Urinary bladder (tissue), 4 donors: Measurements from ENCODE around the gene SHE. TPM values are rescaled to one million over a fixed set of nuclear protein-coding genes. Genes with fewer than 3 reads are reported as not detected.

Source experiments
- DNase-seq: peaks from one replicate; pipeline ENCODE4 v3.0.0-alpha.2; 2015; ENCODE audit errors: extremely low spot score
- H3K27ac ChIP-seq: one replicate; pipeline ENCODE4 v1.5.1; 2013; ENCODE audit warnings: low read depth, mild to moderate bottlenecking, moderate library complexity
- H3K36me3 ChIP-seq: one replicate; pipeline ENCODE4 v1.6.1; 2013; ENCODE audit warnings: mild to moderate bottlenecking, moderate library complexity; ENCODE audit not compliant: insufficient read depth
- H3K4me1 ChIP-seq: one replicate; pipeline ENCODE4 v1.6.1; 2013; ENCODE audit warnings: mild to moderate bottlenecking, moderate library complexity; ENCODE audit not compliant: insufficient read depth
- H3K4me3 ChIP-seq: one replicate; pipeline ENCODE4 v1.5.1; 2013; ENCODE audit warnings: low read depth, low read length
- WGBS: extraction: QIAGEN DNeasy Blood & Tissue Kit; methylation state at CpG from one replicate; pipeline ENCODE4 v1.1.7; 2013; 5-methylcytosine and 5-hydroxymethylcytosine counted together
- polyA plus RNA-seq: library from polyadenylated mRNA; stranded (reverse); fragments of 200-250 nt; gene quantifications from one replicate; pipeline ENCODE4 v1.2.3, GENCODE V29; 2013
- total RNA-seq: library from RNA; depleted of rRNA; stranded (reverse); fragments of >200 nt; gene quantifications from one replicate; pipeline ENCODE4 v1.2.3, GENCODE V29; 2014
- donor health status: healthy with polysubstance abuse.
- donor health status: healthy.

SHE gene
- total and polyA plus RNA-seq, 2 donors = 15.3 to 17.7 TPM

DNA sequence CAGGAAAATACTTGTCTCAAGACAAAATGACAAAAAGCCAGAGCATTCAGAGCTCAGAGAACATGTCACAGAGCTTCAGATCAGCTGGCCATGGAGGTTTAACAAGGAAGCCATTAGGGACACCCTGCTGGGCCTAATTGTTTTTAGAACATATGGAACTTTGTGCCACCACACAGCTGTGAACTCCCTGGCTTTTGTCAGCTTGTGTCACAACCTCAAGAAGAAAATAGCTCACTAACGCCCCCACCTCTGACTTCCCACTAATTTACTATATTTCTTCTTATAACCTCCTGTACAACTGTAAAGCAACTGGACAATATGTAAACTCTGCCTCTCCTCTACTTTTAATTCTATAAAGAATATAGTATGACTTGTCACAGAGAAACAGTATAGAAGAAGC lies 21.2 kb downstream of the SHE start:
- no peak for DNase-seq
- no peak overlapping the region for H3K4me3 ChIP-seq
- no peak overlapping the region for H3K27ac ChIP-seq
- WGBS = 77% methylated on average over 1 of the region's 1 CpG
- no peaks in the 10 kb centered on the region for H3K4me1 ChIP-seq
- no peaks in the 10 kb centered on the region for H3K36me3 ChIP-seq

DNA sequence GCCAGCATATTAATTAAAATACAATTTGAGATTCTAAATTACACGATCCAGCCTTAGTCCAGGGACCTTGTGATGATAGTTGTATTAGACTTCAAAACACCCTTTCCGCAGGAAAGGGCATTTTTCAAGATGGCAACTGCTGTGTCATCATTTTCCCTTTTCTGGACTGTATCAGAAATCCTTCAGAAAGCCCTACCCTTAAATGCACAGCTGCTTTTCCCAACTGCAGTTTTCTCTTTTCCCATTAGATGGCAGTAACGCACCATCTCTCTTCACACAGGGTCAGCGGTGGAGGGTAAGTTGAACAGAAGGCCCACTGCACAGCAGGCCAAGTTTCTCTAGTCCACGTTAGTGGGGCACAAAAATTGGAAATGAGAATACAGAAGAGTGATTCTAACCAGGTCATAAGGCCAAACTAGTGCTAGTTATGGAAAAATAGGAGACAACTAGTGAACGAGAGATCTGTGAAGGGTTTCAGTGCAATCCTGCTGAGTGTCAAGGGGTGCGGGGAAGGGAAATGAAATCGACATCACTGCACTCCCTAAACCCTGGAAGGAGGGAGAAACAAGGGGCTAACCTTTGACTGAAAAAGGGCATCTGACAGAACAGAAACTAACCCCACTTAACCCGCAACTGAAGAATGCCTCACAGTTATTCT lies 22.3 kb downstream of the SHE start:
- Histone ChIP-seq H3K4me1 (no peaks in the 10 kb centered on the region), H3K27ac (no peak overlapping the region), H3K36me3 (no peaks in the 10 kb centered on the region), H3K4me3 (no peak overlapping the region)
- peak; percentile 75 for DNase-seq
- WGBS = 38% methylated on average over 9 of the region's 9 CpGs

DNA sequence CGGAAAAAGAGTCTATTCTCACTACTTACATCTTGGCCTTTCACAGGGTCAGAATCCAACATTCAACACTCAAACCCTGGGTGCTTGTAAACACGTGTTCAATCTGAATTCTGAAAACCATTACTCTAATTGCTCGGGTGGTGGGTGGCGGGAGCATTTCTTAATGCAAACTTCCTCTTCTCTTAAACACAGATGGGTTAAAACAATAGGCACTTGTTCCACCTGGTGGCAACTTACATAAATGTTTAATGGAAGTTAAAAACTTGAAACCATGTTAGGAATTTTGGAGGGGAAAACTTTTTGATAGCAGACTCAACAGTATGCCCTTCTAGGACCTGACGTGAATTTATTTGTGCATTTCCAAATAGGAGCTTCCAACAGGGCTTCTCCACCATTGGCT lies 23.6 kb downstream of the SHE start:
- WGBS = 59% methylated on average over 5 of the region's 5 CpGs
- Histone ChIP-seq H3K27ac (no peak overlapping the region), H3K4me1 (no peaks in the 10 kb centered on the region), H3K36me3 (no peaks in the 10 kb centered on the region), H3K4me3 (no peak overlapping the region)
- DNase-seq = no peak

DNA sequence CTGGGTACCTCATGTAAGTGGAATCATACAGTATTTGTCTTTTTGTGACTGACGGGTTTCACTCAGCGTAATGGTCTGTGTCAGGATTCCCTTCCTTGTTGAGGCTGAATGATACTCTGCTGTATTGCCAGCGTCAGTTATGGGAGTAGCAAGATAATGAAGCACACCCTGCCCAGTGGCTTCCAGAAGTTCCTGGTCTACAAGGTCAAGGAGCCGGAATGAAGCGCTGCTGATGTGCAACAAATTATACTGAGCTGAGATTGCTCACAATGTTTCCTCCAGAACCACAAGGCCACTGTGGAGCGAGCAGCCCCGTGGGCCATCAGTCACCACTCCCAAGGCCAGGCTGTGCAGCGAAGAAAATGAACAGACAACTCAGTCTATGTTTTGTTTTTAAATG lies 24.2 kb downstream of the SHE start:
- WGBS = 89% methylated on average over 8 of the region's 8 CpGs
- no peaks in the 10 kb centered on the region for H3K36me3 ChIP-seq
- no peaks in the 10 kb centered on the region for H3K4me1 ChIP-seq
- DNase-seq = no peak
- no peak overlapping the region for H3K27ac ChIP-seq
- no peak overlapping the region for H3K4me3 ChIP-seq

DNA sequence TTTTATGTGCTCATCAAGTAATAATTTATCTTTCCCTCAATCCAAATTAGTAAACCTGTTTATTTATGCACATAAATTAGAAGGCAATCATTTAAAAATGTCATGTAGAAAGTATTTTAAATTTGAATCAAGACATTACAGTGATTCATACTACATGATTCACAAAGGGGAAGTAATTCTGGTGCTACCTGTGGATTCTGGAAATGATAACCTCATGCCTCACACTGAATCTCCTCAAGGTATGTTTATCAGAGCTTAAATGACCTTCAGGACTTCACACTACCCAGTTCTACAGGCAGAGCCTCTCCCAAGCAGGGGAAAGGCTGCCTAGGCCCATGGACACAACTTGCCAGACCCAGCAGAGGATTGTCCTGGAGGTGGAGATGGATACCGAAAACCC lies 25.4 kb downstream of the SHE start:
- no peak overlapping the region for H3K4me3 ChIP-seq
- no peak for DNase-seq
- no peak overlapping the region for H3K27ac ChIP-seq
- no peaks in the 10 kb centered on the region for H3K36me3 ChIP-seq
- 98% methylated on average over 1 of the region's 1 CpG for WGBS
- H3K4me1 ChIP-seq = no peaks in the 10 kb centered on the region

DNA sequence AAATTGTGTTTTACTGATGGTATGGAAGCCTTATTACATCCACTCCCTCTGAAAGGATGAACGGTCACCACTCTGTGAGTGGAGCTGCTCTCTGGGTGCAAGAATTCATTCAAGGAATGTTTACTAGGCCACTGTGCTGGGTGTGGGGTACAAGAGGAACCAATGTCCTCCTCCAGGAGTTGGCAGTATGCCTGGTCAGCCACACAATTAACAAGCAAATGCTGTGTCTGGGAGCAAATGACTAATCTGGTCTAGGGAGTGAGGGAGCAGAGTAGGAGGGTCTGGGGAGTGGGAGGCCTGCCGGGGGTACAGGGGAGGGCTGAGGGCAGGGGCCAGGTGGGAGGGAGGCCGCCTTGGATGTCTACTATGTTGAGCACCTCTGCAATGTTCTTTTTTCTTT lies 27.4 kb downstream of the SHE start:
- Histone ChIP-seq H3K27ac (no peak overlapping the region), H3K4me3 (no peak overlapping the region), H3K4me1 (no peaks in the 10 kb centered on the region), H3K36me3 (no peaks in the 10 kb centered on the region)
- WGBS = 62% methylated on average over 3 of the region's 3 CpGs
- no peak for DNase-seq

DNA sequence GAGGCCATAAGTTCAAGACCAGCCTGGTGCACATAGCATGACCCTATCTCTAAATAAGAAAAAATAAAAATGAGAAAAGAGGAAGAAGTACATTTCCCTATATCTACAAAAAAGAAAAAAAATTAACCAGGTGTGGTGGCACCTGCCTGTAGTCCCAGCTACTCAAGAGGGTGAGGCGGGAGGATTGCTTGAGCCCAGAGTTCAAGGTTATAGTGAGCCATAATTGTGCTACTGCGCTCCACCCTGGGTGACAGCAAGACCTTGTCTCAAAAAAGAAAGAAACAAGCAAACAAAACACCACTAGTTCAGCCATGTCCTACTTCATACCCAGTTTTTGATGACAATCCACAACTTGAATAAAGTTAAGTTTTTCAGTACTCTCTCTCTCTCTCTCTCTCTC lies 30.9 kb downstream of the SHE start:
- no peaks in the 10 kb centered on the region for H3K4me1 ChIP-seq
- no peak for DNase-seq
- WGBS = 95% methylated on average over 2 of the region's 2 CpGs
- H3K27ac ChIP-seq = no peak overlapping the region
- no peaks in the 10 kb centered on the region for H3K36me3 ChIP-seq
- no peak overlapping the region for H3K4me3 ChIP-seq

DNA sequence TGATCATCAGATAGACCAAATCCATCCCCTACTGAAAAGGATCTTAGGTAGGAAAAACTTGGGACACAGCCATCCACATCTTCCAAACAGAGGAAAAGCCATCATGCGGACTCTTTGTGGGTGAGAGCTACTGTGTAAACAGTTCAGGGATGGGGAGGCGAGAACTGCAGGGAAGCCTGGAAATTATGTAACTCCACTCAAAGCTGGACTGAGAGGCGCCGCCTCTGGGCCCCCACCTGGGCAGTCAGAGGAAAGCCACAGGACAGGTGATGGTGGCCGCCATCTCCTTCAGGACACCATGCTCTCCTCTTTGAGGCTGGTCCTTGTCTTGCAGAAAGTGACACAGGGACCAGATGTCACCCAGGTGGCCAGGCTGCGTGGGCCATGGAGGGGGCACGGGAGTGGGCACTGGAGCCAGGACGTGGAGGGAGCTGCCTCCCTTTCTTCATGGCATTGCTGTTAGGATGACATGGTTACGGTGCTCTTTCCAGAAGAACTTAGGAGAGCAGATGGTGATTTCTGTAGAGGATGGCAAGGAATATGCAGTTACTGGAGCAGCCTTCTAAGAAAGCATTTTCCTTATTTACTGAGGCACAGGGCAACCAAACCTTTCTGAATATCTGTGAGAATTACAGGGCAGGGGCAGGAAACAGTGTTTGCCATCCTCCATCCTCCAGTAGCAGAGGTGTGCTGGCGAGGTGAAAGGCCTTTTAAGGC lies 32.2 kb downstream of the SHE start:
- no peak overlapping the region for H3K4me3 ChIP-seq
- 91% methylated on average over 10 of the region's 10 CpGs for WGBS

DNA sequence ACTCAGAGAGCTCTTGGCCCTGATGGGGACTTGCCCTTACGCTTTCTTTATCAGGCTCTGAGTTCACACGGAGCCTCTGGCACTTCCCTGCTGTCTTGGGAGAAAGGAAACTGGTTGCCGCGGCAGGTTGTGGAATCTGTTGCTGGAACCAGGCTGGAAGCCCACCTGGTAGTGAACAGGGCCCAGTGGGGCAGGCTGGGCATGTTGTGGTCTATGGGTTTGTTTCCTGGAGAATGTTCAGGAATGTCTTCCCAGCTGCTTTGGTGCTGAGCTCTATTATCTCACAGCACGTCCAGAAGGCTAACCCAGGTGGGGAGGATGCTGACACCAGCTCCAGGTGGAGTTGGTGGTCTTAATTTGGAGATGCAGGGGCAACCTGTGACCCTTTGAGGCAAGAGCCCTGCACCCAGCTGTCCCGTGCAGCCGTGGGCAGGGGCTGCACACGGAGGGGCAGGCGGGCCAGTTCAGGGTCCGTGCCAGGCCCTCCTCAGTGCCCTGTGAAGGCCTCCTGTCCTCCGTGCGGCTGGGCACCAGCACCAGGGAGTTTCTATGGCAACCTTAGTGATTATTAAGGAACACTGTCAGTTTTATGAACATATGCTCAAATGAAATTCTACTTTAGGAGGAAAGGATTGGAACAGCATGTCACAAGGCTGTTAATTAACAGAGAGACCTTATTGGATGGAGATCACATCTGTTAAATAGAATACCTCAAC lies 33.5 kb downstream of the SHE start:
- H3K4me3 ChIP-seq = no peak overlapping the region
- WGBS = 76% methylated on average over 12 of the region's 12 CpGs
- no peaks in the 10 kb centered on the region for H3K4me1 ChIP-seq
- no peak overlapping the region for H3K27ac ChIP-seq
- H3K36me3 ChIP-seq = no peaks in the 10 kb centered on the region
- DNase-seq = no peak

More for the DNA sequence above, 32.2 kb downstream of the SHE start:
- DNase-seq = no peak
- Histone ChIP-seq H3K27ac (no peak overlapping the region), H3K4me1 (no peaks in the 10 kb centered on the region), H3K36me3 (no peaks in the 10 kb centered on the region)

DNA sequence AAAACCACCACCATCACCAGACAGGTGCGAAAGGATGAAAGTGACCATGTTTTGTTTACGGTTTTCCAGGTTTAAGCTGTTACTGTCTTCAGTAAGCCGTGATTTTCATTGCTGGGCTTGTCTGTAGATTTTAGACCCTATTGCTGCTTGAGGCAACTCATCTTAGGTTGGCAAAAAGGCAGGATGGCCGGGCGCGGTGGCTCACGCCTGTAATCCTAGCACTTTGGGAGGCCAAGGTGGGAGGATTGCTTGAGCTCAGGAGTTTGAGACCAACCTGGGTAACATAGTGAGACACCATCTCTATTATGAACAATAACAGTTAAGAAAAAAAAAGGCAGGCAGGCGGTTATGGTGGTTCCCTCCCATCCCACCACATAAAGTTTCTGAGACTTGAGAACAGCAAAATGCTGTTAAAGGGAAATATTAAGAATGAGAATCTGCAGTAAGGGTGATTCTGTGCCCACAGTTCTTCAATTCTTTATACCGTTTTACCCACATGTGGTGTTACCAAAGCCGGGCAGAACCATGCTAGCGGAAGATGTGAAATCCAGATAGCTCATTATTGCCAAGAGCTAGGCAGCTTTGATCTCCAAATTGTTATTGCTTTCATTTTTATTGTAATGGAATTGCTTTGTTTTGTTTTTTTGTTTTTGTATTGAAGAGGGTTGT lies 34.6 kb downstream of the SHE start:
- Histone ChIP-seq H3K4me1 (no peaks in the 10 kb centered on the region), H3K36me3 (no peaks in the 10 kb centered on the region), H3K4me3 (no peak overlapping the region), H3K27ac (no peak overlapping the region)
- no peak for DNase-seq
- WGBS = 93% methylated on average over 11 of the region's 11 CpGs

DNA sequence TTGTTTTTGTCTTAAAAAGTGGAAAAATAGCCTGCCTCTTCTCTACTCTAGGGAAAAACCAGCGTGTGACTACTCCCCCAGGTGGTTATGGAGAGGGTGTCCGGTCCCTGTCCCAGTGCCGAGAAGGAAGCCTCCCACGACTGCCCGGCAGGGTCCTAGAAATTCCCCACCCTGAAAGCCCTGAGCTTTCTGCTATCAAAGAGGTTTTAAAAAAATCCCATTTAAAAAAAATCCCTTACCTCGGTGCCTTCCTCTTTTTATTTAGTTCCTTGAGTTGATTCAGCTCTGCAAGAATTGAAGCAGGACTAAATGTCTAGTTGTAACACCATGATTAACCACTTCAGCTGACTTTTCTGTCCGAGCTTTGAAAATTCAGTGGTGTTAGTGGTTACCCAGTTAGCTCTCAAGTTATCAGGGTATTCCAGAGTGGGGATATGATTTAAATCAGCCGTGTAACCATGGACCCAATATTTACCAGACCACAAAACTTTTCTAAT lies 35.2 kb downstream of the SHE start:
- no peak for DNase-seq
- no peaks in the 10 kb centered on the region for H3K4me1 ChIP-seq
- no peaks in the 10 kb centered on the region for H3K36me3 ChIP-seq
- no peak overlapping the region for H3K4me3 ChIP-seq
- WGBS = 54% methylated on average over 8 of the region's 8 CpGs
- no peak overlapping the region for H3K27ac ChIP-seq

DNA sequence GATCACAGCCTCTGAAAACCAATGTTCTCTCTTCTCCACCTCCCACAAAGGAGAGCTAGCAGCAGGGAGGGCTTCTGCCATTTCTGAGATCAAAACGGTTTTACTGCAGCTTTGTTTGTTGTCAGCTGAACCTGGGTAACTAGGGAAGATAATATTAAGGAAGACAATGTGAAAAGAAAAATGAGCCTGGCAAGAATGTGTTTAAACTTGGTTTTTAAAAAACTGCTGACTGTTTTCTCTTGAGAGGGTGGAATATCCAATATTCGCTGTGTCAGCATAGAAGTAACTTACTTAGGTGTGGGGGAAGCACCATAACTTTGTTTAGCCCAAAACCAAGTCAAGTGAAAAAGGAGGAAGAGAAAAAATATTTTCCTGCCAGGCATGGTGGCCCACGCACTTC lies 36.0 kb downstream of the SHE start:
- no peak for DNase-seq
- H3K4me3 ChIP-seq = no peak overlapping the region
- WGBS = 79% methylated on average over 3 of the region's 3 CpGs
- H3K27ac ChIP-seq = no peak overlapping the region
- no peaks in the 10 kb centered on the region for H3K4me1 ChIP-seq
- H3K36me3 ChIP-seq = no peaks in the 10 kb centered on the region

DNA sequence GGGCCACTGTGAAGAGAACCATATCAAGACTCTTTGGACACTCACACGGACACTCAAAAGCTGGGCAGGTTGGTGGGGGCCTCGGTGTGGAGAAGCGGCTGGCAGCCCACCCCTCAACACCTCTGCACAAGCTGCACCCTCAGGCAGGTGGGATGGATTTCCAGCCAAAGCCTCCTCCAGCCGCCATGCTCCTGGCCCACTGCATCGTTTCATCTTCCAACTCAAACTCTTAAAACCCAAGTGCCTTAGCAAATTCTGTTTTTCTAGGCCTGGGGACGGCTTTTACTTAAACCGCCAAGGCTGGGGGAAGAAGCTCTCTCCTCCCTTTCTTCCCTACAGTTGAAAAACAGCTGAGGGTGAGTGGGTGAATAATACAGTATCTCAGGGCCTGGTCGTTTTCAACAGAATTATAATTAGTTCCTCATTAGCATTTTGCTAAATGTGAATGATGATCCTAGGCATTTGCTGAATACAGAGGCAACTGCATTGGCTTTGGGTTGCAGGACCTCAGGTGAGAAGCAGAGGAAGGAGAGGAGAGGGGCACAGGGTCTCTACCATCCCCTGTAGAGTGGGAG lies 36.5 kb downstream of the SHE start:
- WGBS = 83% methylated on average over 8 of the region's 8 CpGs
- no peaks in the 10 kb centered on the region for H3K36me3 ChIP-seq

More for the DNA sequence above, 36.5 kb downstream of the SHE start:
- no peak overlapping the region for H3K27ac ChIP-seq
- no peaks in the 10 kb centered on the region for H3K4me1 ChIP-seq
- no peak overlapping the region for H3K4me3 ChIP-seq
- DNase-seq = no peak
